GM10266 (cell line): ENCODE data around the gene SELENOF.
A peak's percentile ranks its signal among the peaks of the same experiment; 100 is the strongest.
"Not testable (repeated sequence)": the region's sequence is repeated elsewhere in the genome, so short reads cannot be mapped to it uniquely, and the experiment has no call there.

Experiments used
- DNase-seq: peaks from one replicate; pipeline ENCODE4 v3.0.0; 2012; ENCODE audit errors: extremely low spot score
- CTCF ChIP-seq: IDR thresholded peaks from 2 replicates; pipeline ENCODE4 v1.5.1; 2012; ENCODE audit warnings: mild to moderate bottlenecking, low read depth; ENCODE audit not compliant: control insufficient read depth, insufficient read depth; ENCODE audit errors: missing control alignments

Gene SELENOF

GRCh38 chr1:86912281-86912900 is 1.5 kb downstream of the SELENOF start:
- no peak for TF ChIP-seq CTCF
- peak; percentile 32 for DNase-seq

GRCh38 chr1:86906419-86906818 is 7.5 kb downstream of the SELENOF start:
- no peak for TF ChIP-seq CTCF
- no peak for DNase-seq

- no peak for DNase-seq
- TF ChIP-seq CTCF: no peak
Observed at GRCh38 chr1:86905875-86906274, 8.1 kb downstream of the SELENOF start.

- DNase-seq: not testable (repeated sequence)
Observed at GRCh38 chr1:86899401-86899800, 14.5 kb downstream of the SELENOF start.

- DNase-seq: no peak
- TF ChIP-seq CTCF: no peak
Observed at GRCh38 chr1:86888327-86888726, 25.6 kb downstream of the SELENOF start.

- no peak for TF ChIP-seq CTCF
- no peak for DNase-seq
Observed at GRCh38 chr1:86887479-86888162, 26.3 kb downstream of the SELENOF start.

GRCh38 chr1:86875722-86876121 is 38.2 kb downstream of the SELENOF start:
- TF ChIP-seq CTCF: no peak
- no peak for DNase-seq
